Activated CD4-positive, alpha-beta T cell treated with anti-CD3 and anti-CD28 coated beads, Interleukin-2, amount 10 ng/mL, durations not matched to agents 24 days and 14 days (primary cell): Measurements from ENCODE around the gene MRPL58. TPM values are rescaled to one million over a fixed set of nuclear protein-coding genes. Genes with fewer than 3 reads are reported as not detected.
"Not testable (repeated sequence)": the region's sequence is repeated elsewhere in the genome, so short reads cannot be mapped to it uniquely, and the experiment has no call there.

Source experiments
- DNase-seq: peaks from one replicate; pipeline ENCODE4 v3.0.0; 2022
- H3K27ac Mint-ChIP-seq: one replicate; pipeline ENCODE4 v1.8.0; 2022; ENCODE audit warnings: mild to moderate bottlenecking, mixed read lengths
- H3K27me3 Mint-ChIP-seq: one replicate; pipeline ENCODE4 v1.8.0; 2022; ENCODE audit warnings: mixed read lengths
- H3K36me3 Mint-ChIP-seq: one replicate; pipeline ENCODE4 v1.8.0; 2022; ENCODE audit warnings: low read depth, mild to moderate bottlenecking, mixed read lengths
- H3K4me1 Mint-ChIP-seq: one replicate; pipeline ENCODE4 v1.8.0; 2021; ENCODE audit warnings: mixed read lengths
- H3K4me3 Mint-ChIP-seq: one replicate; pipeline ENCODE4 v1.8.0; 2022; ENCODE audit warnings: mild to moderate bottlenecking, moderate library complexity, mixed read lengths
- H3K9me3 Mint-ChIP-seq: one replicate; pipeline ENCODE4 v1.8.0; 2021; ENCODE audit warnings: mixed read lengths
- intact Hi-C: fragments of 100-400 bp; cut with micrococcal nuclease; formaldehyde crosslinking; loops from one replicate; pipeline ENCODE4 v1.15.1; 2023
- total RNA-seq: library from RNA; stranded (reverse); gene quantifications from 2 replicates; pipeline ENCODE4 v1.2.3, GENCODE V29; 2022

MRPL58 gene
- total RNA-seq: 73.3 and 74.3 TPM in 2 replicates

DNA sequence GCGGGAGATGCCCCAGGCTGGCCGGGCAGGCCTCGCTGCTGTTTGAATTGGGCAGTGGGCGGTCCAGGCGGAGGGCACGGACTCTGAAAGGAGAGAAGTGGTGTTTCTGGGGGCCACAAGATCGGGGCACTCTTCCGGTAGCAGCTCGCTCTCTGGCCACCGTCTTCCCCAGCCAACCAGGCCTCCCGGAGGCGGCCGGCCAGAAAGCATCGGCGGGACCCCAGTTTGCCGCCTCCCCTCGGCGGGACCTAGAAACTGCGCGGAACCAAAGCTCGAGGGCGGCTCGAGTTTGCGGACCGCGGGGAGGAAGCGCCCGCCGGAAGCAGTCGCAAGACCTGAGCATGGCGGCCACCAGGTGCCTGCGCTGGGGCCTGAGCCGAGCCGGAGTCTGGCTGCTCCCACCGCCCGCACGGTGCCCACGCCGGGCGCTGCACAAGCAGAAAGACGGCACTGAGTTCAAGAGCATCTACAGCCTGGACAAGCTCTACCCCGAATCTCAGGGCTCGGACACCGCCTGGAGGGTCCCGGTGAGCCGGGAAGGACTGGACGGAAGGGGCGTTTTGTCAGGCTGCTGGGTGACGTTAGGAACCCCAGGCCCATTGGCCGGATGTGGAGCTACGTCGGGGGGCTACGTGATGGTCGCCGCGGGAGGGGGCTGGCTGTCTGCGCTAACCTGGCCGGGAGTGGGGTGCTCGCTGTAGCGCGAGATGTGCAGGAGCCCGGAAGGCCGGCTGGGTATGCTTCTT, at the start of gene MRPL58:
Gene MRPL58, plus strand, starts transcription at position 325 of the 746 bp plus-strand sequence. Its CDS starts 17 bp downstream, at position 342.
- Mint-ChIP-seq H3K36me3 (peaks cover 16% of the 10 kb centered on the region), H3K4me3 (peak within 1 kb of the TSS; percentile 97), H3K4me1 (peaks cover 21% of the 10 kb centered on the region), H3K27me3 (no peaks in the 10 kb centered on the region), H3K27ac (peak within 1 kb of the TSS; percentile 93), H3K9me3 (no peaks in the 10 kb centered on the region)
- DNase-seq: peak; percentile 95
- intact Hi-C loops: loop anchor here (1.0 to 2.0 kb wide), 4 partner anchors 21 to 139 kb away; no protein-coding TSS in a partner anchor

DNA sequence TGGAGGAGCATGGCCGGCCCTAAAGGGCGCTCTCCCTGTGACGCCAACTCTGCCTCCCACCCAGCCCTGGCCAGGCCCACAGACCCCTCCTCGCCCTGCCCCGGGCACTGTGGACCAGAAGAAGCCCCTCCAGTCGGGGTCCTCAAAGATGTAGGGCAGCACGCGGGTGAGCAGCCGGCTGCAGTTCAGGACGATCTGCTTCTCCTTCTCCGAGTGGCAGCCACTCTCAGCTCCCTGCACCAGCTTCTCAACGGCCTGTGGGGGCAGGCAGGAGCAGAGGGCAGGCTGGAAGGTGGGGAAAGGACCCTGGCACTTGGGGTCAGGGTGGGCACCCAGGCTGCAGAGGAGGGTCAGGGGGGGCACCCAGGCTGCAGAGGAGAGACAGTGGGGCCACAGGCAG, 48.8 kb upstream of the MRPL58 start:
- DNase-seq: no peak
- no peak overlapping the region for H3K4me3 Mint-ChIP-seq
- intact Hi-C loops: loop anchor here (5.0 to 10.0 kb wide), 2 partner anchors 151 to 239 kb away; no protein-coding TSS in a partner anchor
- peaks cover 10% of the 10 kb centered on the region for H3K27me3 Mint-ChIP-seq
- H3K9me3 Mint-ChIP-seq: no peaks in the 10 kb centered on the region
- H3K4me1 Mint-ChIP-seq: peaks cover 8% of the 10 kb centered on the region
- H3K36me3 Mint-ChIP-seq: no peaks in the 10 kb centered on the region
- no peak overlapping the region for H3K27ac Mint-ChIP-seq

DNA sequence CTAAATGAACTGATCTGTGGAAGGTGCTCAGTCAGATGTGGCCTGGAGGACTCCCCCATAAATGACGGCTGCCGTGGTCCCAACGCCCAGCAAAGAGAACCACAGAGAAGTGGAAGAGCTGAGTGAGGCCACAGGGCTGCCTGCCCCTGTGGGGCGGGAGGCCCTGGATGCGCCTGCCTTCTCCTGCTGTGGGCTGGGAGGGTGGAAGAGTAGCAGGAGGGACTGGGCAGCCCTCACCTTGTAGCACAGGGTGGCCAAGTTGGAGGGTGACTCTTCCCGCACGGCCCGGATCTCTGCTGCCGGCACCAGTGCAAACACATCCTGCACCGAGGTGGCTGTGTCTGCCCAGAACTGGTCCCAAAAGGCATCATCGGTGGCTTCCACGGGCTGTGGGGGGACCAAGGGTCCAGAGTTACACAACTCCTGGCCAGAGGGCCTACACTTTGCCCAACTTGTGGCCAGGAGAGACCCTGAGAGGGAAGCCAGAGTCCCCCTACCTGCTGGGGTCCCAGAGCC, 48.2 kb upstream of the MRPL58 start:
- no peak overlapping the region for H3K27ac Mint-ChIP-seq
- no peaks in the 10 kb centered on the region for H3K36me3 Mint-ChIP-seq
- H3K4me3 Mint-ChIP-seq: no peak overlapping the region
- H3K27me3 Mint-ChIP-seq: peaks cover 7% of the 10 kb centered on the region
- intact Hi-C loops: loop anchor here (5.0 to 10.0 kb wide), 2 partner anchors 150 to 238 kb away; no protein-coding TSS in a partner anchor
- no peaks in the 10 kb centered on the region for H3K9me3 Mint-ChIP-seq
- peaks cover 8% of the 10 kb centered on the region for H3K4me1 Mint-ChIP-seq
- no peak for DNase-seq

DNA sequence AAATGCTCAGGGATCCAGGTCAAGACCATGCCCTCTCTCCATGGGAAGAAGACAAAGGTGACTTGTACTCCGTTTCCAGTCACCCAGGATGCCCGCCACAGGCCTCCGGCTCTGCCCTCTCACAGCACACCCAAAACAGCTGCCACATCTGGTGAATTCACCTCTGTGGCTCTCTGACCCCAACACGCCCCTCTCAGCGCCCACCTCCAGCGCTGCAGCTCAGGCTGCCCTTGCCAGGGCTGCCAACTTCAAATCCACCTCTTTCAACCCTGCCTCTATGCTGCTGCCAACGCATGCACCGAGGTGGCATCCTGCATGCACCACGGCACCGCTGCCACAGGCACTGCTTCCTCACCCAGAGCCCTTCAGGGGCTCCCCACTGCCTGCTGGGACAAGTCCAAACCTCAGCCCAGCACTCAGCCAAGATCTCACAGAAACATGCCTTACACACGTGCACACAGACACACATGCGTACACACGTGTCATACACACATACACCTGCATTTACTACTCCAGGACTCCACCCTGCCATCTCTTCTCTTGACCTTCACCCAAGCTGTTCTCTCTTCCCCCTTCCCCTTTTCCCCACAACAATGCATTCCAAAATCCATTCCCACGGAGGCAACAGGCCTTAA, 47.4 kb upstream of the MRPL58 start:
- no peak for DNase-seq
- intact Hi-C loops: loop anchor here (5.0 to 10.0 kb wide), 2 partner anchors 150 to 237 kb away; no protein-coding TSS in a partner anchor
- no peak overlapping the region for H3K4me3 Mint-ChIP-seq
- H3K36me3 Mint-ChIP-seq: no peaks in the 10 kb centered on the region
- no peaks in the 10 kb centered on the region for H3K9me3 Mint-ChIP-seq
- peaks cover 4% of the 10 kb centered on the region for H3K27me3 Mint-ChIP-seq
- H3K4me1 Mint-ChIP-seq: peaks cover 8% of the 10 kb centered on the region
- no peak overlapping the region for H3K27ac Mint-ChIP-seq

DNA sequence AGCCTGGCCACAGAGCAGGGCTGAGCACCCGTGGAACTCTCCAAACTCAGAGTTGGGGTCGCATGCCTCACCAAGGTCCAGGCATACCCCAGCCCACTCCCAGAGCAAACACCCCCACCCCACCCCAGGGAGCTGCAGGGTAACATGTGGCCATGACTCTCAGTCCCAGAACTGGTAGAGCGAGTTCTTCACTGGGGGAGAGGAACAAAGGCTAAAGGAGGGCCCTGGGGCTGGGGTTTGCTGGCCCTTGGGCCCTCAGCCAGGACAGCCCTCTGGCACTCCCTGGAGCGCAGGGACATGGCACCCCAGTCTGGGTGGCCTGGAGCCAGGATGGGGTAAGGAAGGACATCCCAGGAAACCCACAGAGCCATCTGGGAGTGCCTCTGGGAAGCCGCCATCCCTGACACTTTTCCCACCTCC, 44.1 kb upstream of the MRPL58 start:
- DNase-seq: no peak
- Mint-ChIP-seq H3K27ac (no peak overlapping the region), H3K27me3 (peaks cover 21% of the 10 kb centered on the region), H3K36me3 (no peaks in the 10 kb centered on the region), H3K4me3 (no peak overlapping the region), H3K4me1 (peaks cover 5% of the 10 kb centered on the region), H3K9me3 (no peaks in the 10 kb centered on the region)
- intact Hi-C loops: loop anchor here (10.0 kb wide), 1 partner anchor 146 kb away; no protein-coding TSS in a partner anchor

DNA sequence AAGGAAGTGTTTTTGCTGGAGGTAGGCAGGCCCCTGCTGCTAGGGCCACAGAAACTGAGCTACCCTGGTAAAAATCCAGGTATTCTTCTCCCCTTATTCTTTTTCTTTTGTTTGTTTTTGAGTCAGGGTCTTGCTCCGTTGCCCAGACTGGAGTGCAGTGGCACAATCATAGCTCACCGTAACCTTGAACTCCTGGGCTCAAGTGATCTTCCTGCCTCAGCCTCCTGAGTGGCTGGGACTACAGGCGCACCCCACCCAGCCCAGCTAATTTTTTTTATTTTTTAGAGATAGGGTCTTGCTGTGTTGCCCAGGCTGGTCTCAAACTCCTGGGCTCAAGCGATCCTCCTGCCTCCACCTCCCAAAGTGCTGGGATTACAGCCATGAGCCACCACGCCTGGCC, 43.0 kb upstream of the MRPL58 start:
- not testable (repeated sequence) for H3K36me3 Mint-ChIP-seq, H3K9me3 Mint-ChIP-seq, H3K27ac Mint-ChIP-seq, H3K4me3 Mint-ChIP-seq, H3K4me1 Mint-ChIP-seq, DNase-seq
- intact Hi-C loops: loop anchor here (10.0 kb wide), 1 partner anchor 145 kb away; no protein-coding TSS in a partner anchor
- H3K27me3 Mint-ChIP-seq: peaks cover 32% of the 10 kb centered on the region

DNA sequence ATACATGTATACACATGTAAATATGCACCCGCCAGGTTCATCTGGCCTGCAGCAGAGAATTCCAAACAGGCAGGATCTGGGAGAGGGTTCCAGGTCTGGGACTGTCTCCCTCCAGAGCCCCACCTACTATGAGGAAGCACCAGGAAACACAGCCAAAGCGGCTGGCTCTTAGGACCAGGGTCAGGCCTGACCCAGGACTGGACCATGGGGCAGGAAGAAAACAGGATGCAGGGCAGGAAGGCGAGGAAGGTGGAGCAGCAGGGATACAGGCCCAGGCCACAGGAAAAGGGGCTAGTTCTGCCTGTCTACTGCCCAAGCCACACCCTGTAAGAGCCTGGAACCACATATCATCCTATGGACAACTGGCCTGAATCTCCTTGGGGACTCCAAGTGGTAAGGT, 42.1 kb upstream of the MRPL58 start:
- no peak for DNase-seq
- Mint-ChIP-seq H3K4me1 (peaks cover 5% of the 10 kb centered on the region), H3K27ac (no peak overlapping the region), H3K27me3 (peaks cover 38% of the 10 kb centered on the region), H3K9me3 (no peaks in the 10 kb centered on the region), H3K36me3 (no peaks in the 10 kb centered on the region), H3K4me3 (no peak overlapping the region)
- intact Hi-C loops: no loop called here

DNA sequence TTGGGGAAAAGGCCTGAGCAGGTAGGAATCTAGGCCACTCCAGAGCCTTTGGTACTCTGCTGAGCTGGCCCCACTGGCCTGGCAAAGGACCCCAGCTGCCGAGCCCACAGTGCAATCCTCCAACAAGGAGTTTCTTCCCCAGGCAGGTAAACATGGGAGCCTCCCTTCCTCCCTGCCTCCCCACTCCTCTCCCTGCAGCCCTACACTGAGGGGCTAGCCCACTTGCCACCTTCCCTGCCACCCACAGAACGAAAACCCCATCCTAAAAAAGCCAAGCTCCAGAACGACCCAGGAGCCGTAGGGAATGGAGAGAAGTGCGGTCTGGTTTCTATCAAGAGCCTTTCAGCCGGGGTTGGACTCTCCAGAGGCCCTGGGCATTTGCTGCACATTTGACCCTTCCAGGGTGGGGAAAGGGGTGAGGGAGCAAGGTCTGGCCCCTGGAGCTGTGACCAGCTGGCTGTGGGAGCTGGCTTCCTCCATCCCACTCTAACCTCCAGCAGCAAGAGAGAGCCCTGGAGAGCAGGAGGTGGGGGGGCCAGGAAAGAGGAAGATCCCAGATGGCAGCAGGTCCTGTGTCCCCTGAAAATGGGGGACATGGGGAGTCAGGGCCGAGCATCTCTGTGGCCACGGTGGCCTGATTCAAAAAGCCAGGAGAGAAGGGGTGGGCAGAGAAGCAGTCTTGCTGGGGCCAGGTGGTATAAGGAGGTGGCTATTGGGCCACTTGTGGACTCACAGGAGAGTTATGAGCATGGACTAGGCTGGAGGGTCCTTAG, 41.2 kb upstream of the MRPL58 start:
- peaks cover 5% of the 10 kb centered on the region for H3K4me1 Mint-ChIP-seq
- H3K4me3 Mint-ChIP-seq: peak overlapping the region; percentile 67
- peaks cover 42% of the 10 kb centered on the region for H3K27me3 Mint-ChIP-seq
- no peaks in the 10 kb centered on the region for H3K36me3 Mint-ChIP-seq
- intact Hi-C loops: no loop called here
- no peaks in the 10 kb centered on the region for H3K9me3 Mint-ChIP-seq
- H3K27ac Mint-ChIP-seq: no peak overlapping the region
- DNase-seq: no peak

DNA sequence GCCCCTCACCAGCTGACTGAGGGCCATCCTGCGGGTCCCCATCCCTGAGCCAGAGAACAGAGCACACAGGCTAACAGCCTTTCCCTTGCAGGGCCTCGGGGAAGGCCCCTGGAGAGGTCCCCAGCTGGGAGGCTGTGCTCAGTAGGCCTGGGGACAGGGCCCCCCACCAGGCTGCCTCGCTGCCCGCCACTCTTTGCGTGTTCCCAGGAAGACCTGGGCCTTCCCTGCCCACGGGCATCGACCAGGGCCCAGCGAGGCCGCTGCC, 40.7 kb upstream of the MRPL58 start:
- no peaks in the 10 kb centered on the region for H3K36me3 Mint-ChIP-seq
- H3K27ac Mint-ChIP-seq: no peak overlapping the region
- intact Hi-C loops: no loop called here

DNA sequence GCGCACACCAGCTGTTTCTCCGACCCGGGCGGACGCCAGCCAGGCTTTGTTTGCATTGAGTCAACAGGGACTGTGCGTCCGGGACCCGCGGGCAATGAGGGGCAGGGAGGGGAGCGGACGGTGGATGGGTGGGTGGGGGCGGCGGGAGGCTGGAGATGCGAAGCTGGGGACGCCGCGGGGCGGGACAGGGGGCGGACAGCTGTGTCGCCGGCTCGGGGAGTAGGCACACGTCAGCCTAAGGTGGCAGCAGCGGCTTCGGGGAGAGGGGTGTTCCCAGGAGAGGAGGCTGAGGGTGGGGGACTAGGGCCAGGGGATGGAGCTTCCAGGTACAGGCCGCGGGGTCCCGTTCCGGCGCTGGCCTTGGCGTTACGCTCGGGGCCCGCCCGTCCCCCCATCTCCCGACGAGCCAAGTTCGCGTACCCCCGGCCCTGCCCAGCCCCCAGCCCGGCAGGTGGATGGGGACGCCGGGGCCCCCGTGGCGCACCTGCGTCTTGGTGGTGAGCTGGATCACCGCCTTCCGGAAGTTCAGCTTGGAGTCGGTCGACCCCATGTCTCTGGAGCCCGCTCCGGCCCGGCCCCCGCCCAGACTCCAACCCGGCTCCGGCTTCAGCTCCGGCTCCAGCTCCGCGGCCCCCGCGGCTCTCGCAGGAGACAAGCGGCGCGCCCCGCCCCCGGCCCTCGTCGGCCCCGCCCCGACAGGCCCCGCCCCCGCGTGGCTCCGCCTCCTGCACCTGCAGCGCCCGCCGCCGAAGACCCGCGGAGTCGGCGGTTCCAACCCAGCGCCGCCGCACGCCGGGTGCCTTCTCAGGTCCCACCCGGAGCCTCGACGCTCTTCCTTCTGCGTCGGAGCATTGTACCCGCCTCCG, 40.1 kb upstream of the MRPL58 start, which contains the start of gene HID1:
Gene HID1, minus strand, starts transcription at position 653 of the 866 bp plus-strand sequence. Its CDS starts 103 bp downstream, at position 550.
- peak within 1 kb of the TSS; percentile 84 for H3K4me3 Mint-ChIP-seq
- intact Hi-C loops: no loop called here
- peaks cover 5% of the 10 kb centered on the region for H3K4me1 Mint-ChIP-seq
- H3K27me3 Mint-ChIP-seq: peaks cover 44% of the 10 kb centered on the region
- H3K27ac Mint-ChIP-seq: peak within 1 kb of the TSS; percentile 19
- H3K9me3 Mint-ChIP-seq: no peaks in the 10 kb centered on the region
- DNase-seq: peak; percentile 91
- H3K36me3 Mint-ChIP-seq: no peaks in the 10 kb centered on the region

More for the DNA sequence above, 40.7 kb upstream of the MRPL58 start:
- H3K27me3 Mint-ChIP-seq: peaks cover 43% of the 10 kb centered on the region
- H3K9me3 Mint-ChIP-seq: no peaks in the 10 kb centered on the region
- peaks cover 5% of the 10 kb centered on the region for H3K4me1 Mint-ChIP-seq
- H3K4me3 Mint-ChIP-seq: peak overlapping the region; percentile 67
- DNase-seq: no peak

DNA sequence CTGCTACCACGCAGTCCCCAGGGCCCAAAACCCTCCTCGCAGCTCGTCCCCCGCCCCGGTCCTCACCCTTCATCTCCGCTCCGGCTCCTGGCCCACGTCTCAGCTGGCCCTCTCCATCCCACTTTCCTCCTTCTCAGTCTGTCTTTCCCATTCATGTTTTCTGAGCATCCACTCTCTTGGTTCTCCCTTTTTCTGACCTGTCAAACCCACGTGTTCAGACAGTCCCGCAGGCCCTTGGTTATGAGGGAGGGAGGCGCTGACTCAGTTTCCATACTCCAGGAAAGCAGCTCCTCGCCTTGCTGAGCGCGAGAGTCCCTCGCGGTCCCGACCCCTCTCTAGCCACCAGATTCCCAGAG, 39.5 kb upstream of the MRPL58 start:
- intact Hi-C loops: no loop called here
- Mint-ChIP-seq H3K27ac (peak overlapping the region; percentile 19), H3K9me3 (no peaks in the 10 kb centered on the region), H3K4me1 (peaks cover 5% of the 10 kb centered on the region), H3K4me3 (peak overlapping the region; percentile 84), H3K36me3 (no peaks in the 10 kb centered on the region), H3K27me3 (peaks cover 46% of the 10 kb centered on the region)
- DNase-seq: no peak

DNA sequence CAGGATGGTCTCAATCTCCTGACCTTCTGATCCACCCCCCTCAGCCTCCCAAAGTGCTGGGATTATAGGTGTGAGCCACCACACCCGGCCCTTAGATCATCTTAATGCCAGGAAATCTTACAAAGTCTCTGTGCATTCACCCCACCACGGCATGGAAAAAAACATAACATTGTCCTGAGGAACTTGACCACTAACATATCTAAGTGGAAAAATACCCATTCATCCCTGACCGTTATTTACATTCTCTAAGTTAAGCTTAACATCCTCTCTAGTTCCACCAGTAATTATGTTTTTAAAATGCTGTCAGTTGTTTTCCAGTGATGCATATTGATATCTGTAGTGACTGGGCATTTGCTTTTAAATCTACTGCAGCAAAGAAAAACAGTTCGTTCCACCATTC, 36.5 kb upstream of the MRPL58 start:
- intact Hi-C loops: no loop called here
- H3K27me3 Mint-ChIP-seq: peaks cover 55% of the 10 kb centered on the region

DNA sequence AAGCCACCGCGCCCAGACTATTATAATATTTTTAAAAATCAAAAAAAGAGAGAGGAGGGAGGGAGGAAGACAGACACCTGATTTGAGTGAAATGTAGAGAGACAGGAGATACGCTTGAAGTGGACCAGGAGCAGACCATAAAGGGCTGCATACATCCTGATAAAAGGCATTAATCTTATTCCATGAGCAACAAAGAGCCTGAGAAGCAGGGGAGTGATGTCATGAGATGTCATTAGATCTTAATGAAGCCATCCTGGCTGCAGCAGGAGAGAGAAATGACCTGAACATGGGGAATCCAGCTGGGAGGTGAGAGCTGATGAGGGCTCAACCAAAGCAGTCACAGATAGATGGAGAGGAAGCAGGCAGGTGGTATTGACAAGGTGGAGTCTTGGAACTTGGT, 34.7 kb upstream of the MRPL58 start:
- intact Hi-C loops: no loop called here
- no peak for DNase-seq
- Mint-ChIP-seq H3K4me1 (peaks cover 14% of the 10 kb centered on the region), H3K9me3 (no peaks in the 10 kb centered on the region), H3K36me3 (no peaks in the 10 kb centered on the region), H3K27ac (no peak overlapping the region), H3K4me3 (no peak overlapping the region), H3K27me3 (peaks cover 46% of the 10 kb centered on the region)

More for the DNA sequence above, 36.5 kb upstream of the MRPL58 start:
- H3K4me1 Mint-ChIP-seq: peaks cover 5% of the 10 kb centered on the region
- no peak for DNase-seq
- no peaks in the 10 kb centered on the region for H3K36me3 Mint-ChIP-seq
- no peak overlapping the region for H3K4me3 Mint-ChIP-seq
- H3K9me3 Mint-ChIP-seq: no peaks in the 10 kb centered on the region
- no peak overlapping the region for H3K27ac Mint-ChIP-seq
